ENCODE results near the gene URB1. TPM values are rescaled to one million over a fixed set of nuclear protein-coding genes. Genes with fewer than 3 reads are reported as not detected.
A peak's percentile ranks its signal among the peaks of the same experiment; 100 is the strongest.
"Not testable (repeated sequence)": the region's sequence is repeated elsewhere in the genome, so short reads cannot be mapped to it uniquely, and the experiment has no call there.

The URB1 gene
- polyA plus RNA-seq, 6 donors from 2014 or later: 1.3 to 4.9 (median 3.2) TPM

DNA sequence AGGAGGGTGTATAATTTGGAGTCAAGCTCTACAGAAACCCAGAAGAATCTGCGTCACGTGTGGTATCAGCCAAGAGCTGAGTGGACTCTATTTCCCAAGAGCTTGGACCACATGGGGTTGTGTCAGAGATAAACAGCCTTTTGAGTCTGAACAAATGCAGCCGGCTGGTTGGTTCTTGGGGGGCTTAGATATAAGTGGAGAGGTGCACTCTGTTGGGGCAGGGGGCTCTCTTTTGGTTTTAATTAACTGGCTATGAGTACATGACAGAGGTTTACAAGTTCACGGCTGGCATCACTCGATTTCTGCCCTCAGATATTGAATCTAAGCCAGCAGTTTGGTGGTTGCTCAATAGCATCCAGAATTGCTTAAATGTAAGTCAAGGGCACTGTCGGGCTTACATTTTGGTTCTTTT is 94.7 kb downstream of the URB1 start:
- Mint-ChIP-seq H3K36me3 (peaks cover 0 to 10% of the 10 kb centered on the region in 2 donors), H3K27ac (no peak overlapping the region), H3K4me3 (no peak overlapping the region), H3K9me3 (no peaks in the 10 kb centered on the region), H3K4me1 (peaks cover 0 to 1% (median 0%) of the 10 kb centered on the region in 3 donors), H3K27me3 (no peaks in the 10 kb centered on the region)
- DNase-seq: no peak
- ATAC-seq (ENCODE audit: low read depth in 2 of 2): no peak

GRCh38 chr21:32297449-32297848 is 95.4 kb downstream of the URB1 start:
- H3K9me3 Mint-ChIP-seq: no peaks in the 10 kb centered on the region
- no peak for DNase-seq
- no peak overlapping the region for H3K27ac Mint-ChIP-seq
- peaks cover 0 to 10% of the 10 kb centered on the region in 2 donors for H3K36me3 Mint-ChIP-seq
- H3K4me3 Mint-ChIP-seq: no peak overlapping the region
- no peaks in the 10 kb centered on the region for H3K27me3 Mint-ChIP-seq
- no peak for ATAC-seq (ENCODE audit: low read depth in 2 of 2)
- H3K4me1 Mint-ChIP-seq: peaks cover 0 to 1% (median 0%) of the 10 kb centered on the region in 3 donors

DNA sequence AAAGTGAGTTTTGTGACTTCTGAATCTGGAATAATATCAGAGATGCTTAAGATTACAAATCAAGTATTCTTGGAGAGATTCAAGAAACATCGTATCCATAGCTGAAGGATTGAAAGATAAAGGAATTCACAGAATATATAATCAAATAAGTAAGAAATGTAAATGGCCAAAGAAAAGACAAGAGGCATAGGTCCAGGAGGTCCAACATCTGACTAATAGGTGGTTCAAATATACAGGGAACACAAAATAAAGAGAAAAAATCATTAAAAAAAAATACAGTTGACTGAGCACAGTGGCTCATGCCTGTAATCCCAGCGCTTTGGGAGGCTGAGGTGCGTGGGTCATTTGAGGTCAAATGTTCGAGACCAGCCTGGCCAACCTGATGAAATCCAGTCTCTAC is 107.3 kb downstream of the URB1 start:
- ATAC-seq (ENCODE audit: low read depth in 2 of 2) (no peak), DNase-seq (no peak)
- H3K4me3 Mint-ChIP-seq: no peak overlapping the region
- peaks cover 0 to 4% (median 0%) of the 10 kb centered on the region in 7 donors for H3K9me3 Mint-ChIP-seq
- no peaks in the 10 kb centered on the region for H3K27me3 Mint-ChIP-seq
- H3K27ac Mint-ChIP-seq: no peak overlapping the region
- H3K36me3 Mint-ChIP-seq: peaks cover 0 to 11% of the 10 kb centered on the region in 2 donors
- H3K4me1 Mint-ChIP-seq: peaks cover 0 to 2% (median 1%) of the 10 kb centered on the region in 3 donors

- Mint-ChIP-seq H3K27ac (no peak overlapping the region), H3K36me3 (peaks cover 0 to 11% of the 10 kb centered on the region in 2 donors), H3K4me3 (no peak overlapping the region), H3K9me3 (peaks cover 0 to 4% (median 0%) of the 10 kb centered on the region in 7 donors), H3K27me3 (no peaks in the 10 kb centered on the region), H3K4me1 (peaks cover 10 to 25% (median 23%) of the 10 kb centered on the region in 3 donors)
- no peak for ATAC-seq (ENCODE audit: low read depth in 2 of 2)
- DNase-seq: no peak
Measured at GRCh38 chr21:32282992-32283391, 109.8 kb downstream of the URB1 start.

DNA sequence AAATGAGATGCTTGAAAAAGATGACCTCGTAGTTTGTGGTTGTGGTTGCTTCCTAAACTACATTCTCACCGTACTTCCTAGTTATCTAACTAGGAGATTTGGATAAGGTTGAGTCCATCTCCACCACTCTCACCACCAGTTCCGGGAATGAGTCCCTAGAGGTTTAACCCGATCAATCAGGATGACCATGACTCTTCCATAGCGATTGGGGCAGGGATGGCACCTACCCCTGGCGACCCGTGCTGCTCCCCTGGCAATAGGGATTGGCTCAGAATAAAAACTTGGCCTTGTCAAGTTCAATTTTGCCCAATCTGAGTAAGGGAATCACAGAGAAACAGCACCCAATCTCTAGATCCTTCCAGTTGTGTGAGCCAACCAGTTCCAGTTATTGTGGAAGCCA is 111.3 kb downstream of the URB1 start:
- DNase-seq (no peak), ATAC-seq (ENCODE audit: low read depth in 2 of 2) (no peak)
- Mint-ChIP-seq H3K4me3 (peak overlapping the region in 2 of 8 donors; percentile 20 to 24), H3K27me3 (no peaks in the 10 kb centered on the region), H3K4me1 (peaks cover 11 to 29% (median 28%) of the 10 kb centered on the region in 3 donors), H3K27ac (no peak overlapping the region), H3K36me3 (peaks cover 0 to 11% of the 10 kb centered on the region in 2 donors), H3K9me3 (no peaks in the 10 kb centered on the region)

GRCh38 chr21:32279377-32279680 is 113.5 kb downstream of the URB1 start:
- no peak for ATAC-seq (ENCODE audit: low read depth in 2 of 2)
- peak overlapping the region in 5 of 6 donors; percentile 88 to 99 (median 95) for H3K27ac Mint-ChIP-seq

GRCh38 chr21:32278518-32279376 is 114.1 kb downstream of the URB1 start, which contains the start of gene MIS18A:
MIS18A (minus strand) TSS chr21:32279049; CDS start chr21:32279014, 35 bp downstream.
- Mint-ChIP-seq H3K36me3 (peaks cover 0 to 11% of the 10 kb centered on the region in 2 donors), H3K27ac (peak within 1 kb of the TSS; percentile 88 to 99 (median 96)), H3K4me1 (peaks cover 15 to 36% (median 34%) of the 10 kb centered on the region in 3 donors), H3K9me3 (no peaks in the 10 kb centered on the region), H3K4me3 (peak within 1 kb of the TSS; percentile 97 to 99 (median 99)), H3K27me3 (no peaks in the 10 kb centered on the region)
- ATAC-seq (ENCODE audit: low read depth in 2 of 2): peak; percentile 94 to 97
- DNase-seq: peak; percentile 94

More at GRCh38 chr21:32279377-32279680, 113.5 kb downstream of the URB1 start:
- Mint-ChIP-seq H3K4me1 (peaks cover 15 to 36% (median 34%) of the 10 kb centered on the region in 3 donors), H3K4me3 (peak overlapping the region; percentile 97 to 99 (median 99)), H3K36me3 (peaks cover 0 to 11% of the 10 kb centered on the region in 2 donors), H3K27me3 (no peaks in the 10 kb centered on the region), H3K9me3 (no peaks in the 10 kb centered on the region)
- DNase-seq: no peak

DNA sequence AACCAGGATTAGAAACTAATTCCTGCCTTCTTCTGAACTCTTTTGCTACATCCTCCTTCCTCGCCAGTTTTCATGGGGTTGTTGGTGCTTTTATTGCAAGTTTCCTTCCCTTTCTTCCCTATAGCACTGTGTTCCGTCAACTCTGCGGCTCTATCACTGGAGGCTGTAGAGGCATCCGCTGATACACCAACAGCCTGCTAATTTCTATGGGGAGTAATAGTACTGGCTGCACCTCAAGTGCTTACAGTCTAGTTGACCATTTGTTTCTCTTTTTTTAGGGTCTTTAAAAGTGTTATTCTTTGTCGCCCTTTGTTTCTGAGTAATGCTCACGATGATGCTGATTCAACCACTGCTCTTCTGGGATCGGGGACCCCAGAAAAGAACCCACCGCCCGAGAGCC is 114.7 kb downstream of the URB1 start:
- peak overlapping the region in 3 of 6 donors; percentile 42 to 94 (median 76) for H3K27ac Mint-ChIP-seq
- no peaks in the 10 kb centered on the region for H3K9me3 Mint-ChIP-seq
- H3K27me3 Mint-ChIP-seq: no peaks in the 10 kb centered on the region

GRCh38 chr21:32276671-32277070 is 116.1 kb downstream of the URB1 start:
- H3K36me3 Mint-ChIP-seq: peaks cover 0 to 9% of the 10 kb centered on the region in 2 donors
- no peaks in the 10 kb centered on the region for H3K9me3 Mint-ChIP-seq
- no peaks in the 10 kb centered on the region for H3K27me3 Mint-ChIP-seq
- H3K4me3 Mint-ChIP-seq: peak overlapping the region in 2 of 8 donors; percentile 51 to 97
- H3K27ac Mint-ChIP-seq: no peak overlapping the region
- no peak for DNase-seq
- no peak for ATAC-seq (ENCODE audit: low read depth in 2 of 2)
- peaks cover 19 to 38% (median 34%) of the 10 kb centered on the region in 3 donors for H3K4me1 Mint-ChIP-seq

More for the DNA sequence above, 114.7 kb downstream of the URB1 start:
- Mint-ChIP-seq H3K4me1 (peaks cover 15 to 37% (median 34%) of the 10 kb centered on the region in 3 donors), H3K4me3 (peak overlapping the region; percentile 97 to 99 (median 99)), H3K36me3 (peaks cover 0 to 6% of the 10 kb centered on the region in 2 donors)
- DNase-seq (no peak), ATAC-seq (ENCODE audit: low read depth in 2 of 2) (no peak)

DNA sequence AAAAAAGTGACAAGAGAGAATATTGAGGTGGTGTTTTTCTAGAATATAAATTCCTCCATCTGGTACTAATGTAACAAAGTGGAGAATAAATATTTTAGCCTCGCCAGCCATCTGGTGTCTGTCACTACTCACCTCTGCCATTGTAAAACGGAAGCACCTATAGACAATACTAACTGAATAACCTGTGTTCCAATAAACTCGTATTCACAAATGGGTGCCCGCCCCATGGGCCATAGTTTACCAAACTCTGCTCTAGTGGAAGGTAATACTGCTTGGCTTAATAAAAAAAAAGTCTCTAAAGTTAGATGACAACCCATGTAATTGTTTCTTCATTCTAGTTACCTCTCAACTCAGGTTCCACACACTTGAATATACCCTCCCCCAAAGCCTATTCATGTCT is 122.1 kb downstream of the URB1 start:
- no peaks in the 10 kb centered on the region for H3K27me3 Mint-ChIP-seq
- peaks cover 18 to 21% of the 10 kb centered on the region in 2 donors for H3K36me3 Mint-ChIP-seq
- no peak for DNase-seq
- no peak for ATAC-seq (ENCODE audit: low read depth in 2 of 2)
- H3K4me3 Mint-ChIP-seq: no peak overlapping the region
- H3K9me3 Mint-ChIP-seq: no peaks in the 10 kb centered on the region
- H3K4me1 Mint-ChIP-seq: peaks cover 4 to 5% (median 5%) of the 10 kb centered on the region in 3 donors
- no peak overlapping the region for H3K27ac Mint-ChIP-seq

DNA sequence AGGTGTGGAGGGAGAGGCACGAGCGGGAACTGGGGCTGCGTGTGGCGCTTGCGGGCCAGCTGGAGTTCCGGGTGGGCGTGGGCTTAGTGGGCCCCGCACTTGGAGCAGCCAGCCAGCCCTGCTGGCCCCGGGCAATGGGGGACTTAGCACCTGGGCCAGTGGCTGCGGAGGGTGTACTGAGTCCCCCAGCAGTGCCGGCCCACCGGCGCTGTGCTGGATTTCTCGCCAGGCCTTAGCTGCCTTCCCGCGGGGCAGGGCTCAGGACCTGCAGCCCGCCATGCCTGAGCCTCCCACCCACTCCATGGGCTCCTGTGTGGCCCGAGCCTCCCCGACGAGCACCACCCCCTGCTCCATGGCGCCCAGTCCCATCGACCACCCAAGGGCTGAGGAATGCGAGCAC is 127.5 kb downstream of the URB1 start:
- not testable (repeated sequence) for H3K27me3 Mint-ChIP-seq; H3K4me3 Mint-ChIP-seq; DNase-seq; H3K27ac Mint-ChIP-seq; H3K9me3 Mint-ChIP-seq; H3K4me1 Mint-ChIP-seq; ATAC-seq (ENCODE audit: low read depth in 2 of 2)
- peaks cover 9 to 13% of the 10 kb centered on the region in 2 donors for H3K36me3 Mint-ChIP-seq

DNA sequence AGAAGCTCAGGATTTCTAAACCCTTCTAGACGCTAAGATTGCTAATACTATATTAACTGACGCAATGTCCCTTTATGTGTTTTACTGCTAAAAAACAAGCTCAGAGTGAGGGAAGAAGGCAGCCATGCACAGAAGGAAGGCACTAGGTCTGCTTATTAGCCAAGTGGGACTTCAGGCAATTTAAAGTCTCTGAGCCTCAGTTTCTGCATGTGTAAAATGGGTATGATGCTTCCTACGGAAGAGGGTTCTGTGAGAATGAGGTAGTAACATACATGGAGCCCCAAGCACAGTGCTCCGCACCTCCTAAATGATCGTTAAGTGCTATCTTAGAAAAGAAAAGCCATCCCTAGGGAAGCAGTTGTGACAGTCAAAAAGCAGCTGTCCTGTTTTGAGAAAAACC is 130.9 kb downstream of the URB1 start:
- Mint-ChIP-seq H3K27ac (no peak overlapping the region), H3K36me3 (peaks cover 4 to 6% of the 10 kb centered on the region in 2 donors), H3K4me1 (peaks cover 0 to 5% (median 0%) of the 10 kb centered on the region in 3 donors), H3K9me3 (no peaks in the 10 kb centered on the region), H3K4me3 (no peak overlapping the region), H3K27me3 (peaks cover 0 to 5% (median under 1%) of the 10 kb centered on the region in 3 donors)
- ATAC-seq (ENCODE audit: low read depth in 2 of 2) (no peak), DNase-seq (no peak)
